ENCODE results near the gene DTD1.

- no peak for TF ChIP-seq ZNF777 (tag by site-specific recombination; IDR thresholded peaks at IDR 0.05; ENCODE audit: borderline replicate concordance)
- no peak for TF ChIP-seq YY1 (tag by site-specific recombination; IDR thresholded peaks at IDR 0.05)
- no peak for TF ChIP-seq ZNF112 (tag by site-specific recombination; IDR thresholded peaks at IDR 0.05)
- TF ChIP-seq CTCF (tag by site-specific recombination; IDR thresholded peaks at IDR 0.05) = no peak
- TF ChIP-seq GLI4 (tag by site-specific recombination; IDR thresholded peaks at IDR 0.05) = no peak
- no peak for TF ChIP-seq ZNF274 (IDR thresholded peaks at IDR 0.05; ENCODE audit: low read length)
- no peak for TF ChIP-seq ZNF274 (tag by site-specific recombination; IDR thresholded peaks at IDR 0.05; ENCODE audit: borderline replicate concordance)
- no peak for TF ChIP-seq ZNF623 (tag by site-specific recombination; IDR thresholded peaks at IDR 0.05)
- no peak for TF ChIP-seq ZNF394 (tag by site-specific recombination; IDR thresholded peaks at IDR 0.05; ENCODE audit: borderline replicate concordance)
These were observed 81.6 kb downstream of the DTD1 start for GRCh38 chr20:18669241-18670019.

All from HEK293 (cell line).